Coronary artery (tissue), 2 donors: ENCODE results near the gene RPL11.
A peak's percentile ranks its signal among the peaks of the same experiment; 100 is the strongest.

Experiments used
- DNase-seq: peaks from one replicate; pipeline ENCODE4 v3.0.0-alpha.2; 2017; ENCODE audit warnings: low spot score
- H3K27ac ChIP-seq, 2 donors: fragments of 200-600 bp; sonication (generic); one replicate each; pipeline ENCODE4 v1.5.1; 2016 to 2019
- H3K4me3 ChIP-seq: fragments of 200-600 bp; sonication (generic); 2 replicates; pipeline ENCODE4 v1.5.1; 2016; ENCODE audit warnings: mild to moderate bottlenecking, moderate library complexity
- CTCF ChIP-seq: fragments of 200-600 bp; sonication (generic); IDR thresholded peaks from one replicate; pipeline ENCODE4 v1.5.1; 2019; ENCODE audit warnings: antibody characterized with exemption

The RPL11 gene

GRCh38 chr1:23691499-23692307 is at the start of gene RPL11:
TSS of gene RPL11 (plus strand) at chr1:23691806. CDS start at chr1:23691824, 18 bp downstream.
- peak; percentile 94 for DNase-seq
- peak within 1 kb of the TSS; percentile 71 to 85 for H3K27ac ChIP-seq
- TF ChIP-seq CTCF, result peak; percentile 76
- peak within 1 kb of the TSS; percentile 82 for H3K4me3 ChIP-seq

- no peak overlapping the region for H3K27ac ChIP-seq
- no peak overlapping the region for H3K4me3 ChIP-seq
- DNase-seq, result no peak
- TF ChIP-seq CTCF, result no peak
Observed at GRCh38 chr1:23643736-23644554, 47.7 kb upstream of the RPL11 start.

GRCh38 chr1:23644555-23644866 is 47.1 kb upstream of the RPL11 start:
- no peak for TF ChIP-seq CTCF
- Histone ChIP-seq H3K27ac (no peak overlapping the region), H3K4me3 (no peak overlapping the region)
- DNase-seq, result no peak

- no peak for TF ChIP-seq CTCF
- no peak overlapping the region for H3K27ac ChIP-seq
- H3K4me3 ChIP-seq, result no peak overlapping the region
- no peak for DNase-seq
Observed at GRCh38 chr1:23645338-23645737, 46.3 kb upstream of the RPL11 start.

- no peak for TF ChIP-seq CTCF
- no peak for DNase-seq
- Histone ChIP-seq H3K27ac (no peak overlapping the region), H3K4me3 (no peak overlapping the region)
Observed at GRCh38 chr1:23646091-23646490, 45.5 kb upstream of the RPL11 start.

- DNase-seq, result no peak
- H3K27ac ChIP-seq, result no peak overlapping the region
- no peak for TF ChIP-seq CTCF
- no peak overlapping the region for H3K4me3 ChIP-seq
Observed at GRCh38 chr1:23646541-23646940, 45.1 kb upstream of the RPL11 start.
